Loucy (cell line): Measurements from ENCODE around the gene FOXK2.

ENCODE experiments used
- CTCF ChIP-seq: fragments of 200-600 bp; sonication (generic); conservative IDR thresholded peaks from 2 replicates; pipeline ENCODE4 v1.5.1; 2014; ENCODE audit warnings: mild to moderate bottlenecking, antibody characterized with exemption, low read length
- EZH2phosphoT487 ChIP-seq: fragments of 200-600 bp; IDR thresholded peaks from 2 replicates; pipeline ENCODE4 v1.6.1; 2018; ENCODE audit warnings: antibody characterized with exemption, mild to moderate bottlenecking, moderate library complexity, borderline replicate concordance

GRCh38 chr17:82502207-82502606, 17.3 kb upstream of the FOXK2 start:
- no peak for TF ChIP-seq CTCF
- TF ChIP-seq EZH2phosphoT487, result no peak
